GM15510 (cell line): ENCODE measurements around the gene EEF2.

ENCODE experiments used
- POLR2A ChIP-seq: IDR thresholded peaks from 3 replicates; pipeline ENCODE4 v1.6.1; 2011; ENCODE audit warnings: borderline replicate concordance; ENCODE audit not compliant: insufficient read length; ENCODE audit errors: extremely low read depth

Gene EEF2

DNA sequence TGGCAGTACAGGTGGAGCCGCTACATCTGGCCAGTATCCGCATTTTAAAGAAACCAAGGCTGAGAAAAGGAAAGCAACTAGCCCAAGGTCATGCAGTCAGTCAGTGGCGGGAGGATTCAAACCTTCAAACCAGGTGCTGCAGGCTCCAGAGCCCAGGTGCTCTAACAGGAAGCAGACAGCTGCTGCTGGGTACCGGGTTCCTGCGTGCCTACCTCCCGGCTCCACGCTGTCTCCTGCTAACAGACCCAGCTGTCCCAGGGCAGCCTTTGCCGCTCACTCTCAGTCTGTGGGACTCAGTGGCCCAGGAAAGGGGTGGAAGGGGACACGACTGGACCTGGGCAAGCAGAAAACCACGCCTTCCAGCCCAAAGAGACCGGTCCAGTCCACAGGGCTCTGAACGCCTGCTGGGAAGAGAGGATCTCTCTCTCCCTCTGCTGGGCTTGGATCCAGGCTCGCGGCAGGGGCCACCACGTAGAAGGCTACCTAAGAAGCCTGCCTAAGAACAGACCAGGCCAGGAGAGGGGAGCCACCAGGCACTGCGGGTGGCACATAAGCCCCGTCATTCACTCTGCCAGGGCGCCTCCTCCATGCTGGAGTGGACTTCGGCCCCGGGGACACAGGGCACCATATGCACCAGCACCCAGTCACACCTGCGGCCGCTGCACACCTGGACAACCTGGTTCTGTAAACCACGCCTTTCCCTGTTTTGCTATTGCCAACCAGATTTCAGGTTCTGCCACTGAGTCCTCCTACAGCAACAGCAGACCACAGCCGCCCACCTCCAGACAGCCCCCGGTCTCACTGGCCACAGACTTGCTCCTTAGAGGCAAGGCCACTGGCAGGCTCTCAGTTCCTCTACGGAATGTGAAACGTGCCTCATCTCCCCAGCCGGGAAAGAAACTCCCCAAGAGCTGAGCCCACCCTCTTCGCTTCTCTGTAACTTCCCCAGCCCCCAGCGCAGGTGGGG, 18.9 kb downstream of the EEF2 start:
- no peak for TF ChIP-seq POLR2A

DNA sequence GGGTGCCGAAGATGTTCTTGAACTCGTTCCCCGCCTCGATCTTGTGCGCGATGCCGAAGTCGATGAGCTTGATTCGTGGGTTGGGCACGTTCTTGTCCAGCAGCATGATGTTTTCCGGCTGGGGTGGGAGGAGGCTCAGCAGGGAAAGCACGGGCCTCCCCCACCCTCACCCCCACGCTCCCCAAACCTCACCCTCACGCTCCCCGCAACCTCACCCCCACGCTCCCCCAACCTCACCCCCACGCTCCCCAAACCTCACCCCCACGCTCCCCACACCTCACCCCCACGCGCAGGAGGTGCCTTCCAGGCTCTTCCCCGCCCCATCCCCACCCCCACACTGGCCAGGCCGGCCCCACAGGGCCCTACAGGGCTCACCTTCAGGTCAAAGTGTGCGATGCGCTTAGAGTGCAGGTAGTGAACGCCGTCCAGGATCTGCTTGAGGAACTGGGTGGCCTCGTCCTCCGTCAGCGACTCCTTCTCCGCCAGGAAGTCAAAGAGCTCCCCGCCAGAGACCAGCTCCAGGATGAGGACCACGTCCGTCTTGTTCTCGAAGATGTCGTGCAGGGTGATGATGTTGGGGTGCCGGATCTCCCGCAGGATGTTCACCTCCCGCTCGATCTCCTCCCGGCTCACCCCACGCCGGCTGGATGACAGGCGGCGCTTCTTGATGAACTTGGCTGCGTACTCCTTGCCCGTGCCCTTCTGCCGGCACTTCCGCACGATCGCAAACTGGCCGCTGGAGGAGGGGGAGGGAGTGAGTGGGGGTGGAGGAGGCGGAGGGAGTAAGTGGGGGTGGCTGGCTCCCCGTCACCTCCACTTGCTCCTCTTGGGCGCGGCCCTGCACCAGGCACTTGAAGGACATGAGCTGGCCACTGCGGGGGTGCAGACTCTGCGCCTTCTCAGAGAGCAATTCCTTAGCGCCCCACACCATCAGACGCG, 20.7 kb downstream of the EEF2 start:
- TF ChIP-seq POLR2A: no peak

DNA sequence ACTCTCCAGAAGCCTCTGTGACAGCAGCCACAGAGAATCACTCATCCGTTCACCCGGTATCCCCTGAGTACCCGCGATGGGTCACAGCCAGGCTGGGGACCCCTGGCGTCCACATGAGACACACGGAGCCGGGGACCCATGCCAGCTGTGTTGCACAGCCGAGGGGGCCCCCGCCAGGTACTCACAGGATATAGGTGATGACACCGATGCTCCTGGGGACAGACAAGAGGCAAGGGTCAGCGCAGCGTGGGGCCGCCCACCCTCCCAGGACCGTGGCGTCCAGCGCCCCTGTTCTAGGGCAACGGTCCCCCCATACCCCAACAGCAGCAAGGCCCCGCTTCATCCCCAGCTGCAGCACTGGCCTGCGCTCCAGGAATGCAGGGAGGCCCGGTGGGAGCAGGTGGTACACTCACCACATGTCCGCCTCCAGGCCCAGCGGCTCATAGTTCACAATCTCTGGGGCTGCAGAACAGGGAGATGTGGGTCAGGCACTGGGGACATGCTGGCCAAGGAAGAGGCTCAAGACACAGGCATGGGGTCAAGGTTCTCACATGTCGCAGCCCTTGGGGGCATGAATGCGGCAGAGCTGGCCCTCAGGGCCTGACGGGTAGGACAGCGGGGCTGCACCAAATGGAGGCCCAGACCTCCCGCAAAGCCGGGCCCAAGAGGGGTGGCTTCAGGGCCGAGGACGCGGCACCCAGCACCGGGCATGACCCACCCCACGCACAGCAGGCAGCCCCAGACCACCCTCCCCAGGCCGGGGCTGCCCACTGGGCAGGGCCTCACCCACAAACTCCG, 21.6 kb downstream of the EEF2 start:
- no peak for TF ChIP-seq POLR2A

GRCh38 chr19:3961007-3961406, 24.3 kb downstream of the EEF2 start:
- no peak for TF ChIP-seq POLR2A

DNA sequence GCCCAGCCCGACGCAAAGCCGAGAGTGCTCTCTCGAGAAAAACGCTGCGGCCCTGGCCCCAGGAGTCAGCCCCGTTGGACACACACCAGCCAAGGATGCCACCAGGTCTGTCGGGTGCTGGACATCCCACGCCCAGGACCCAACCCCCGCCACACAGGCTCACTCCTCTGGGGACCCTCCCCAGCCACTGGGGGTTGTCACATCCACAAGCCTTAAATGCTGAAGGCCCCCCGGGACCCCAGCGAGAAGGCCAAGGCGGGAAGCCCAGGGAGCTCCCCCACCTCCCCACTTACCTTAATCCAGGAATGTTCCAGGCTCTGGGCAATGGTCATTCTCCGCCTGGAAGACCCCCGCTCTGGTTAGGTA, 25.5 kb downstream of the EEF2 start:
- no peak for TF ChIP-seq POLR2A

DNA sequence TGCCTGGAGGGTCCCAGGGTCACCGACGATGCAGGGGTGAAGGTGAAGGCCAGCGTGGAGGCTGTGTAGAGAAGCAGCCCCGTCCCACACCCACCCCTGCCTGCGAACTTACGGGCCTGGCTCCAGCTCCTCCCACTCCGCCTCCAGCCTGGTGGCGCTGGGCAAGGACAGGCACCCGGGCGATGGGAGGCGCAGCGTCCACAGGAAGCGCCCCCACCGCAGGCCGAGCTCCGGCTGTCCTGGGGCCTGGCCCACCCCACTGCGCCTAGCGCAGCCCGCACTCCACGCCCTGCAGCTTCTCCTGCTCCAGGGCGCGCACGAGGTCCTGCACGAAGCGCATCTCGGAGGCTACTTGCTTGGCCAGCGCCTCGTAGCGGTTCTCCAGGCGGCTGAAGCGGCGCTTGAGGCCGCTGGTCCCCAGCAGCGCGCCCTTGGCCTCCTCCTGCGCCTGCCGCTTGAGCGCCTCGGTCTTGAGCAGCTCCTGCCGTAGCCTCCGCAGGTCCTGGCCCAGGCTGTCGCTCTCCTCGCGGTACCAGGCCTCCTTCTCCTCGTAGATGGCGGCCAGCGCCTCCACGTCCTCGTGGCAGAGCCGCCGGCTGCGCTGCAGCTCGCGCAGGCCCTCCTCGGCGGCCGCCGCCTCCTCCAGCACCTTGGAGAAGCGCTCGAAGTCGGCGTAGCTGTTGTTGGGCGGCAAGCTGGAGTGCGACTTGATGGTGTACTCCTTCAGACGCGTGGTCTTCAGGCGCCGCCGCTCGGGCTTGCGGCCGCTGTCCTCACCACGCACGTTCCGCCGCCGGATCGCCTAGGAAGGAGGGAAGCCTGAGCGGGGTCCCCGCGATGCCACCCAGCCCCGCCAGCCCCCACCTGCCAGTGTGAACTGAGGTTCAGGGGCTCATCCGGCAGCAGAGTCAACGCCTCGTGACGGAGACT, 26.2 kb downstream of the EEF2 start:
- no peak for TF ChIP-seq POLR2A

DNA sequence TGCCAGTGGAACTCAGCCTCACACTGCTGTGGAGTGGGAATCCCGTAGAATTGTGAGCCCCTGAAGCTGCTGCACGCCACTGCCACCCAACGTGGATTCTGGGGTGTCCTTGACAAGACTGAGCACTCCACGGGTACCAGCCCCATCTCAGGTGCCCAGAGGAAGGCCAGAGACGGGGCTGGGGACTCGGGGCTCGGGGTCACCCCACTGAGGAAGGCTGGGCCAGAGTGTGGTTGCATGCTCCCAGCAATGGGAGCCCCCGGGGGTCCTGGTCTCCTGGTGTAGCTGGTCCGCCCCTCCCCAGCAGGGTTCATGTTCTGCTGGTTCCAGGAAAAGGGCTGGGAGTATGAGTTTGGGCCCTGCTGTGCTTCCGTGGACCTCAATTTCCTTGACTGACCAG, 29.6 kb downstream of the EEF2 start:
- no peak for TF ChIP-seq POLR2A

DNA sequence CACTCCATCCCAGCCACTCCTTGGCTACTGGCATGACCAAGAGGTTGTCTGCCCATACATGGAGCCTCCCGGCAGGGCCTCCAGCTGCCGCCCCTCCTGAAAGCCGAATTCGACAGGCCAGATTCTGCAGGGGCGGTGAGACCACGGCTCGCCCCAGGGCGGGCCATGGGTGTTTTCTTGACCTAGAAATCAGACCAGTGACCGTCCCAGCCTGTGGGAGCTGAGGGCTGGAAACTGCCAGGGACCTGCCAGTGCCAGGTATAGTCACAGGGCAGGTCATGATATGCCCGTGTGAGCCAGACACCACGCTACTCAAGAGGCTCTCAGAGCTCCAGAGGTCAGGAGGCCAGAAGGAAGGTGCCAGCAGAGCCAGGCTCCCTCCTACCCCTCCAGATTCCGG, 31.2 kb downstream of the EEF2 start:
- no peak for TF ChIP-seq POLR2A

DNA sequence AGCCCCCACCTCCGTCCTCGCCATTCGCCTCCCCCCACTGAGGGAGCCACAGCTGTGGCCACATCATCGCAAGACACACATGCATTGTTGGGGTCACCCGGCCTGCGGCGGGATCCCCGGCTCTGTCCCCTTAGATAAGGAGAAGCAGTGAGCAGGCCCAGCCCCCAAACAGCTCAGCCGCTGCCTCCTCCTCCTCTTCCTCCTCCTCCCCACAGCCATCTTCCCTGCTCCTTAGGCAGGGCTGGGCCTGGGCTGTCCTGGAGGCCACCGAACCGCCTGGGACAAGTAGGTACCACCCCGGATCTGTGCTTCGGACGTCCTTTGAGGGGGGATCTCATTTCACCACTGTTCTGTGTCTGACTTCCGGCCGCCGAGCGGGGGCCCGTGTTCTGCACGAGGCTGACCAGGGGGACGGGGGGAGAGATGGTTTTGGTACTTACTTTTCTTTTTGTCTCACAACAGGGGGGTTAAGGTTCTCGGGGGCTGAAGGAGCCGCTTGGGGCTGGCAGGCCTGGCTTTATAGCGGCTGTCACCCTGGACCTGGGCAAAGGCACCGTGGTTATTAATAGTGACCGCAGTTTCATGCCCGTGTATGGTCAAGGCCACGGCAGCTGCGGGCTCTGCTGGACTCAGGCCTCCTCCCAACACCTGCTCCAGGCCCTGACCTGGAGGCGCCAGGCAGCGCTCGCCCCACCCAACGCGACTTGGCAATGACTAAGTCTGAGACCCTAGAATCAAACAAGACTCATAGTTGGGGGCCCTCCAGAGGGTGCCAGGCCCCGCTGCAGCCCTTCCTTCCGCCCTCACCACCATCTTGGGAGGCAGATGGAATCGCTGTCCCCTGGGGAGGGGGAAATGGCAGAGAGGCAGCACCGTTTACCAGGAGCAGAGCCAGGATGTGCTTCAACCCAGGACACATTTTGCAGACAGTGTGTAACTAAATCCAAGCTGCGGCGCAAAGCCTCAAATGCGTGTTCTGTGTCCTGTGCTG, 34.1 kb downstream of the EEF2 start:
- TF ChIP-seq POLR2A: no peak

DNA sequence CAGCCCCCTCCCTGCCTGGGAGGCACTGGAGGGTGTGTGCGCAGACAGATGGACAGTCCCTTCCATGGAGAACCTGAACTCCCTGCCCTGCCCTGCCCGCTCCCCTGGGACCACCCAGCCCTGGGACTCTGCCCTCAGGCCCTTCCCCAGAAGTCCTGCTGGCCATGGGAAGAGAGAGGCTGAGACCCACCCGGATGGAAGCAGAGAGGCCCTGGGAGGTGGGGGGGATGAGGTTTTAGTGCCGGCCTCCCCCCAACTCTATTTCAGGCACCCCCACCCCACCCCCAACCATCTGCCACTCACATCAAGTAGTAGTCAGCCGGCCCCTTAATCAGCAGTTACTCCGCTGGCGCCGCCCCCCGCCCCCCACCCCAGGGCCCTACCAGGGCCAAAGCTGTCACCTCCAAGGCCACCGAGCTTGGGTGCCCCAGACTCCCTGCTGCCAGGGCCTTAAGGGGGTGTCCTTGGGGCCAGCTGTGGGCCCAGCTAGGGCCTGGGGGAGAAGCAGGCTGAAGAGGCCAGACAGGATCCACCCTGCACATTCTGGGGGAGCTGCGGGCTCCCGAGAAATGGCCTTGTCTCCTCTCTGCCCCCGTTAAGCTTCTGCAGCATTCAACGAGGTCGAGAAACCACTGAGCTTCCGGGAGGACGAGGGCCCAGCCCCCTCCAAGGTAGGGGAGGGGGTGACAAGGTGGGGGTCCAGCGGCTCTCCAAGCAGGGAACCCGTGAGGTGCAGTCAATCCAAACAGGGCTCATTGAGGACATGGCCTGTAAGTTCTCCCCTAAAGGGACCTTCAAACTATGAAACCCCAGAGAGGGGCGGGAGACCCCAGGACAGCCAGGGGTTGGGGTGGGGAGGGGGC, 35.0 kb downstream of the EEF2 start:
- TF ChIP-seq POLR2A: no peak

DNA sequence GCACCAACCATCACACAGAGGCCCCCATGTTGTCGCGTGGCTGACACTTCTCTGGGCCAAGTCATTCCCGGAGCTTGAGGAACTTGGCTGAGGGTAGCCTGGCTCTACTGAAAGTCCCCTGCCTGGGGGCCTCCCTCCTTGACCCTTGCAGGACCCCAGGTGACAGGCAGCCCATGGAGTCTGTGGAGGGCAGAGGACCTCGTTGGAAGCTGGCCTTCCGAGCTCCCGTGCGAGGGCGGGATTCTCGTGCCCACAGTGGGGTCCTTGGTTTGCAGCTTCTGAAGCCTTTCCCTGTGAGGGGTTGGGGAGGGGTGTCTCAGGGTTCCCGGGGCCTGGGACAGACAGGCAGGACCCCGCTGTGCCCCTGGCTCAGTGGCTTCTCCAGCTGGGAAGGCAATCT, 36.0 kb downstream of the EEF2 start:
- no peak for TF ChIP-seq POLR2A

DNA sequence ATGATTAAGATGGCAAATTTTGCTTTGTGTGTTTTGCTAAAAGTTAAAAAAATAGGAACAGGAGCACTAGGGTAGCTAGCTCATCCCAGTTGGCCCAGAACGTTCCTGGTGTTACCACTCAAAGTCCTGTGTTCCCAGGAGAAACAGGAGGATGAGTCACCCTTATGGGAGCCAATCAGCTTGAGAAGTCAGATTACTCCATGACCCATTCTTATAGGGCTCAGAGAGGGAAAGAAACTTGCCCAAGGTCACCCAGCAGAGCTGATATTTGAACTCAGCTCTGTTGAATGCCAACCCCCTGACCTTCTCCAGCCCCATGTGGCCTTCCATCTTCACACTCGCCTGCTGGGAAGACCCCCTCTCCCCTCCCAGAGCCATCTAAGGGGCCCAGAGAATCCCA, 39.4 kb downstream of the EEF2 start:
- TF ChIP-seq POLR2A: no peak
